CD4-positive, alpha-beta T cell treated with Interleukin-15 for 4 hours (primary cell): ENCODE data around the gene MKRN2.

Source experiments
- DNase-seq: peaks from one replicate; pipeline ENCODE4 v3.0.0-alpha.2; 2020; ENCODE audit warnings: low spot score

The MKRN2 gene

DNA sequence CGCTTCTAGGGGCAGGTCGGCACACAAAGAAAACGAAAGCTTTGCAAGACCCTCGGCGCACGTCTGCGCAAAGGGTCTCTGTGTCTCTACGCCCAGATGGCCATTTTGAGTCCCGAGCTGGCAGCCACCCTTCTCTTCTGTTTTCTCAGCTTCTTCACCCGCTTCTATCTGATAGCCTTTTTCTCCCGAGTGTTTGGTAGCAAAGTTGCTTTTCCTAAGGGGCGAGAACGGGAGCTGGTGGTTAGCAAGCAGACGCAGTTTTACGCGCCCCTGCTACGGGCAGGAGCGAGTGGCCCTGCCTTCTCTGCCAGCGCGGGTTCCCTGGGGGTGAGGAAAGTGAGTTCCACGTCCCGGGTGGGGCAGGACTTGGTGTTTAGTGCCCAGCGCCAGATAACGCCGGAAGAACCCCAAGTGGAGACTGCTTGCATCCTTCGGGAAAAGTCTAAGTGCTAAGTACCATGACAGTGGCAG lies 2.9 kb upstream of the MKRN2 start:
- no peak for DNase-seq

DNA sequence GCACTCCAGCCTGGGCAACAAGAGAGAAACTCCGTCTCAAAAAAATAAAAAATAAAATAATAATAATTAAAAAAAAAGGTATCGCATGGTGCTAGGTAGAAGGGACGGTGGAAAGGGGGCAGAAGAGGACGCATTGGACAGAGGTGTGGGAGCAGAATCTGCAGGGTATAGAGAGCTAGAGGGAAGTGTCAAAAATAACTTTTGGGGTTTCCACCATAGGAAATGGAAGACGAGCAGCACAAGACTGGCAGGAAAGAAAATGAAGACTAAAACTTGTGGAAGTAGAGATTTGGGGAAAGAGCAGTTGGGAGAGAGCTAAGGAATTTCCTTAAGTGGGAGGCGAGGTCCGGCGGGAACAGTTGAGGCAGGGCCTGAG lies 585 bp upstream of the MKRN2 start:
- no peak for DNase-seq

GRCh38 chr3:12557473-12558100 lies 700 bp downstream of the MKRN2 start:
- DNase-seq, result no peak

DNA sequence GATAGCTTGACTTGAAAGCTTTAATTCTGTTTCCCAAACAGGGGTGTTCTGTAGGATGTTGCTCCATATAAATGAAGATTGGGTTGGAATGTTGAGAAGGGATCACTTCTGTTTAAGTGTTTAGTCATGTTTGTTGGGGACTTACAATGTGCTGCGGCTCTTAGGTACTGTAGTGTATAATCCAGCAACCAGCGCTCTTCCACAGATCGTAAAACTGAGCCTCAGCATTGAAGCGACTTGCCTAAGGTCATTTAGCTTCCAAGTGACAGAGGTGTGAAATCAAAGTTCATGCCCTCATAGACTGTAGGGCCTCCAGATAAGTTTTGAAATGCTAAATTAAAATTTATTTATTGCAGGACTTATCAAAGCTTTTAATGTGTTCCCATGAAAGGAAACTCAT lies 1.8 kb downstream of the MKRN2 start:
- no peak for DNase-seq

DNA sequence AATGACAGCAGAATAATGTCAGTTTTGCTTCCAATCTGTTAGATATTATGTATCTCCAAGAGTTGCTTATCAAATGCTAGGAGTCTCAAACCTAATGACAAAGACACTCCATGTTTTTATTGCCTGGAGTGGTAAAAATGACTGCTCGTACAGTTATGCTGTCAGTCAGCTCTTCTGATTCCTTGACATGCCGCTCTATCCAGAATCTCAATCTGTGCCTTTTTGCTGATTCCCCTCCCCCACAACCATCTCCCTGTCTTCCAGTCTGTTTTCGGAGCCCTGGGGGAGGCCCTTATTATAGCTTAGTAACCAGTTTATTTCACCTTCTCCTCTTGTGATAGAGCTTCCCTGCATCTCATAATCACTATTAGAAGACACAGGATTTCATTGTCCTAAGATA lies 2.6 kb downstream of the MKRN2 start:
- no peak for DNase-seq

DNA sequence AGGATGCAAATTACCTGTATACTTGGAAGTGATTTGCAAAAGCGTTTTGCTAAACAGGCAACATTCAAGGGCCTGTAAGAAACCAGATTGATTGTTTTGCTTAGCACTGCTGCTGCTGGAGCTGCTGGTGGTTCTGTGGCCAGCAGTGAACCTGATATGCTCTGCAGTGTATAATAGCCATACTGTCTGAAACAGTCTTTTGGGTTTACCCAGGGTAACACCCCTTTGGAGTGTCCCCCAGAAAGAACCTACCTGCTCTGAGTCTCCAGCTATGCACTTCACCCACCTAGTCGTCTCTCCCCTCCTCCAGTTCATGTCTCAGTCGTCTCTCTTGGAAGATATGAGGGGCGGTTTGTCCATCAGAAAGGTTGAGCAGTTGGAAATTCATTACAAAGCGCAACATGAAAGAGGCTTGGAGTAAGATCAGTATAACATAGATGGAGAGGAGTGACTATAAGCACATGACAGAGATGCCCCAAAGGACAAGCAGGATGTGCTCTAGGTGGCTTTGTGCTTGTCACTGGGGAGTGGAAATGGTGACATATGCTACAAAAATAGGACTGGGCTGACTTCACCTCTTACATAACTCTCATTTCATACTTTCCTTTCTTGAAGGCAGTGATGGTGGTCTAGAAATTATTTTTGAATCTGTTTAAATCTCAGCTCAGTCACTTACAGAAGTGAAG lies 3.8 kb downstream of the MKRN2 start:
- no peak for DNase-seq

DNA sequence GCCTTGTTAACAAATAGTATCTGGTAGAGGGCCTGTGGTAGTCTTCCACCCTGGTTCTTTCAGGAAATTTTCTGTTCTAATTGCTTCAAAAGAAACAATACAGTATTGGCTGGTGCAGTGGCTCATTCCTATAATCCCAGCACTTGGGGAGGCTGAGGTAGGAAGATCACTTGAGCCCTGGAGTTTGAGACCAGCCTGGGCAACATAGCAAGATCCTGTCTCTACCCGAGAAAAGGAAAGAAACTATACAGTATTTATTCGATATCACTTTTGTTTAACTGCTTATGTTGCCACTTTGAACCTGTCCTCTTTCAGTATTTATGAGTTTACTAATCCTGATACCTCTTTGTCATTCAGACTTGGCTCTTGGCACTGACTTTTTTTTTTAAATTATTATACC lies 4.5 kb downstream of the MKRN2 start:
- DNase-seq, result no peak

GRCh38 chr3:12562451-12562850 lies 5.6 kb downstream of the MKRN2 start:
- no peak for DNase-seq

DNA sequence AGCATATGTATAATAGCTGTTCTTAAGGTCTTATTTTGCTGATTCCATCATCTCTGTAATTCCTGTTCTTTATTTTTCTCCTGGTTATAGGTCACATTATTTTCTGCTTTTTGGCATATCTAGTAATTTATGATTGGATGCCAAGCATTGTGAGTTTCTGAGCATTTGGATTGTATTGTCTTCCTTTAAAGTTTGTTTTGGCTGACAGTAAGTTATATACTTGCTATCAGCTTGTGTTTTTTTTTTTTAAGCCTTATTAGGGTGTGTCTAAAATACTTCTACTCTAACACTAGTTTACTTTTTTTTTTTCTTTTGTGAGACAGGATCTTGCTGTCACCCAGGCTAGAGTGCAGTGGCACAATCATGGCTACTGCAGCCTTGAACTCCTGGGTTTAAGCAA lies 10.1 kb downstream of the MKRN2 start:
- DNase-seq, result no peak

DNA sequence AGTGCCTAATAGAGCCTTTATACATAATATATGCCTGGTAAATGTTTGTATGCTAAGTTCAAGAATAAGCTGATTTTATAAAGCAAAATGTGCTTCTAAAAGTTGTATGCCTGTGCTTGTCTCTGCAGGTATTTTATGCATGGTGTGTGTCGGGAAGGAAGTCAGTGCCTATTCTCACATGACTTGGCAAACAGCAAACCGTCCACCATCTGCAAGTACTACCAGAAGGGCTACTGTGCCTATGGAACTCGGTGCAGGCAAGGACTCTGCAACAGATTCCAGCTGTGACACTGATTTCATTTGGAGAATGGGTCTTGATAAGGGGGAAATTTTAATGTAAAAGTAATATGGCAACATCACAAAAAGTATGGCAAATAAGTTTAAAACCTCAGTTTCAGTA lies 11.9 kb downstream of the MKRN2 start:
- no peak for DNase-seq

DNA sequence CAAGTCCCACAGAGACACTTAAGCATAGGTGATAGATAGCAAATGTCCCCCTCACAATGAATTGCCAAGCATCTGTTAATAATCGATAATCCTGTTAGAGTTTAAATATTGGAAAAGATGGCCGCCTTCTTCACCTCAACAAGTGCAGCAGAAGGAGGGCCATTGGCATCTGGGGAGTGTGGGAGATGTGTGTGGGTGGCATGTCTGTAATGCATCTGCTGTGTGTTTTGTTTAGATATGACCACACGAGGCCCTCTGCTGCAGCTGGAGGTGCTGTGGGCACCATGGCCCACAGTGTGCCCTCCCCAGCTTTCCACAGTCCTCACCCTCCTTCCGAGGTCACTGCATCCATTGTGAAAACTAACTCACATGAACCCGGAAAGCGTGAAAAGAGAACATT lies 12.9 kb downstream of the MKRN2 start:
- DNase-seq, result no peak

DNA sequence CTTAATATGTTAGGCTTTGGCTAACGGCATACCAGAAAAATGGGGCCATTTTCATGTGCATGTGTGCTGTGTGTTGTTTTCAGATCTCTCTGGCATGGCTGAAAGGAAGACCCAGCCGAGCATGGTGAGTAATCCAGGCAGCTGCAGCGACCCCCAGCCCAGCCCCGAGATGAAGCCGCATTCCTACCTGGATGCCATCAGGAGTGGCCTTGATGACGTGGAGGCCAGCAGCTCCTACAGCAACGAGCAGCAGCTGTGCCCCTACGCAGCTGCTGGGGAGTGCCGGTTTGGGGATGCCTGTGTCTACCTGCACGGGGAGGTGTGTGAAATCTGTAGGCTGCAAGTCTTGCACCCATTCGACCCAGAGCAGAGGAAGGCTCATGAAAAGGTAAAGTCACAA lies 15.1 kb downstream of the MKRN2 start:
- no peak for DNase-seq

GRCh38 chr3:12574131-12574530 lies 17.2 kb downstream of the MKRN2 start:
- DNase-seq, result no peak

GRCh38 chr3:12574661-12575060 lies 17.8 kb downstream of the MKRN2 start:
- DNase-seq, result no peak

DNA sequence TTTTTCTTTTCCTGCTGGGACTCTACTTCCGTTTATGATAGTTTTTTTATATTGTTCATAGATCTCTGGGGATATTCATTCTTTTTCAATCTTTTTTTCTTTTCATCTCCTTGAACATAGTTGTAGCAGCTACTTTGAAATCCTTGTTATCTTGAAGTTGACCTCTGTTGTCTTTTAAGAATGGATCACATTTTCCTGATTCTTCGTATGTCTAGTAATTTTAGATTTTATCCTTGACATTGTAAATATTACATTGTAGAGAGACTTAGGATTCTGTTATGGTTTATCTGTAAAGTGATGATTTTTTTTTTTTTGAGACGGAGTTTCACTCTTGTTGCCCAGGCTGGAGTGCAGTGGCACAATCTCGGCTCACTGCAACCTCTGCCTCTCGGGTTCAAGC lies 20.5 kb downstream of the MKRN2 start:
- no peak for DNase-seq

- no peak for DNase-seq
Measured at GRCh38 chr3:12578742-12579141, 21.9 kb downstream of the MKRN2 start.

- no peak for DNase-seq
Measured at GRCh38 chr3:12579456-12579855, 22.6 kb downstream of the MKRN2 start.

GRCh38 chr3:12579905-12580304 lies 23.0 kb downstream of the MKRN2 start:
- no peak for DNase-seq

GRCh38 chr3:12582730-12583129 lies 25.8 kb downstream of the MKRN2 start:
- DNase-seq, result no peak

- DNase-seq, result no peak
Measured at GRCh38 chr3:12583280-12583679, 26.4 kb downstream of the MKRN2 start.

GRCh38 chr3:12584083-12584482 lies 27.2 kb downstream of the MKRN2 start:
- no peak for DNase-seq

DNA sequence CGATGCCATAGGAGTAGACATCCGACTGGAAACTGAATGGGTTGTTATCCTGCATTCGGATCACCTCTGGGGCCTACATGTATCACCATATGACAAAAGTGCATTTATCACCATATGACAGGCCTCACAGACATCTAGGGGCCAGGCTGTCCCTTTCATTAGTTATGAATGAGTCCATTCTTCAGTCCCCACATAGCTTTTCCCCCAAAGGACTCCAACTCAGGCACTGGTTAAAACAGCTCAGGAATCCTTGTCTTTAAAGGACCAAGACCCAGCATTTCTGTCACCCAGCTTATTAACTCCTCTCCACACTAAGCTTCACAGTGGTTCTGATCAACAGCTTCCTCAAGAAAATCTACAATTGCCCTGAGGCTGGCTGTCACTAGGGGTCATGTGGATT lies 28.3 kb downstream of the MKRN2 start:
- DNase-seq, result no peak

- no peak for DNase-seq
Measured at GRCh38 chr3:12585970-12586369, 29.1 kb downstream of the MKRN2 start.

GRCh38 chr3:12586403-12586802 lies 29.5 kb downstream of the MKRN2 start:
- no peak for DNase-seq
